ENCODE data around the gene DCTN3.

DNA sequence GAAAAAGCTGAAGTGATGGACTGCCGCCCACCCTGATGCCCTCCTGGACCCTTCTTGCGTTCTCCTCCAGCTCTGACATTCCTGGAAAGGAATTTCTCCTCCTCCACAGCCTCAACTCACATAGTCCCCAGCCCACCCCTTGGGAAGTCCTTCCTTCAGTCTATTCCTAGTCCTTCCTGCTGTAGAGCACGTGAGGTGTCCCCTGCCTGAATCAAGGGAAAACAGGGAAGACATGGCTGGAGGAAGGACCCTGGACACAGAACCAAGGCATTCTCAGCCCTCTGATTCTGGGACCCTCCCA lies 4.8 kb upstream of the DCTN3 start:
- TF ChIP-seq GABPA (tag; conservative IDR thresholded peaks at IDR 0.05; ENCODE audit: low read depth) = no peak
- TF ChIP-seq MCM5 (IDR thresholded peaks at IDR 0.05; ENCODE audit: low read depth) = no peak
- no peak for TF ChIP-seq EHMT2 (IDR thresholded peaks at IDR 0.05)
- TF ChIP-seq, protein P1, sequence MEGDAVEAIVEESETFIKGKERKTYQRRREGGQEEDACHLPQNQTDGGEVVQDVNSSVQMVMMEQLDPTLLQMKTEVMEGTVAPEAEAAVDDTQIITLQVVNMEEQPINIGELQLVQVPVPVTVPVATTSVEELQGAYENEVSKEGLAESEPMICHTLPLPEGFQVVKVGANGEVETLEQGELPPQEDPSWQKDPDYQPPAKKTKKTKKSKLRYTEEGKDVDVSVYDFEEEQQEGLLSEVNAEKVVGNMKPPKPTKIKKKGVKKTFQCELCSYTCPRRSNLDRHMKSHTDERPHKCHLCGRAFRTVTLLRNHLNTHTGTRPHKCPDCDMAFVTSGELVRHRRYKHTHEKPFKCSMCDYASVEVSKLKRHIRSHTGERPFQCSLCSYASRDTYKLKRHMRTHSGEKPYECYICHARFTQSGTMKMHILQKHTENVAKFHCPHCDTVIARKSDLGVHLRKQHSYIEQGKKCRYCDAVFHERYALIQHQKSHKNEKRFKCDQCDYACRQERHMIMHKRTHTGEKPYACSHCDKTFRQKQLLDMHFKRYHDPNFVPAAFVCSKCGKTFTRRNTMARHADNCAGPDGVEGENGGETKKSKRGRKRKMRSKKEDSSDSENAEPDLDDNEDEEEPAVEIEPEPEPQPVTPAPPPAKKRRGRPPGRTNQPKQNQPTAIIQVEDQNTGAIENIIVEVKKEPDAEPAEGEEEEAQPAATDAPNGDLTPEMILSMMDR (IDR thresholded peaks at IDR 0.05 in 2 of 3, conservative IDR thresholded peaks at IDR 0.05 in 1 of 3; ENCODE audit: insufficient read depth in 2 of 3, low read depth in 1 of 3, low read length in 3 of 3) = no peak
- no peak for TF ChIP-seq ZSCAN29 (IDR thresholded peaks at IDR 0.05)
- TF ChIP-seq BHLHE40 (IDR thresholded peaks at IDR 0.05; ENCODE audit: low read length) = no peak
- TF ChIP-seq SREBF2 (CRISPR knock-in tag; IDR thresholded peaks at IDR 0.05) = no peak
- no peak for TF ChIP-seq MXI1 (IDR thresholded peaks at IDR 0.05; ENCODE audit: low read depth, low read length)
- no peak for TF ChIP-seq POLR2A (conservative IDR thresholded peaks at IDR 0.05)
- TF ChIP-seq, protein P2, sequence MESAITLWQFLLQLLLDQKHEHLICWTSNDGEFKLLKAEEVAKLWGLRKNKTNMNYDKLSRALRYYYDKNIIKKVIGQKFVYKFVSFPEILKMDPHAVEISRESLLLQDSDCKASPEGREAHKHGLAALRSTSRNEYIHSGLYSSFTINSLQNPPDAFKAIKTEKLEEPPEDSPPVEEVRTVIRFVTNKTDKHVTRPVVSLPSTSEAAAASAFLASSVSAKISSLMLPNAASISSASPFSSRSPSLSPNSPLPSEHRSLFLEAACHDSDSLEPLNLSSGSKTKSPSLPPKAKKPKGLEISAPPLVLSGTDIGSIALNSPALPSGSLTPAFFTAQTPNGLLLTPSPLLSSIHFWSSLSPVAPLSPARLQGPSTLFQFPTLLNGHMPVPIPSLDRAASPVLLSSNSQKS (CRISPR knock-in tag; IDR thresholded peaks at IDR 0.05) = no peak
- TF ChIP-seq, protein P3, sequence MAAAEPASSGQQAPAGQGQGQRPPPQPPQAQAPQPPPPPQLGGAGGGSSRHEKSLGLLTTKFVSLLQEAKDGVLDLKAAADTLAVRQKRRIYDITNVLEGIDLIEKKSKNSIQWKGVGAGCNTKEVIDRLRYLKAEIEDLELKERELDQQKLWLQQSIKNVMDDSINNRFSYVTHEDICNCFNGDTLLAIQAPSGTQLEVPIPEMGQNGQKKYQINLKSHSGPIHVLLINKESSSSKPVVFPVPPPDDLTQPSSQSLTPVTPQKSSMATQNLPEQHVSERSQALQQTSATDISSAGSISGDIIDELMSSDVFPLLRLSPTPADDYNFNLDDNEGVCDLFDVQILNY (CRISPR knock-in tag; IDR thresholded peaks at IDR 0.05) = no peak

Measured in K562 (cell line).